Measurements from ENCODE around the gene ST8SIA5.

DNA sequence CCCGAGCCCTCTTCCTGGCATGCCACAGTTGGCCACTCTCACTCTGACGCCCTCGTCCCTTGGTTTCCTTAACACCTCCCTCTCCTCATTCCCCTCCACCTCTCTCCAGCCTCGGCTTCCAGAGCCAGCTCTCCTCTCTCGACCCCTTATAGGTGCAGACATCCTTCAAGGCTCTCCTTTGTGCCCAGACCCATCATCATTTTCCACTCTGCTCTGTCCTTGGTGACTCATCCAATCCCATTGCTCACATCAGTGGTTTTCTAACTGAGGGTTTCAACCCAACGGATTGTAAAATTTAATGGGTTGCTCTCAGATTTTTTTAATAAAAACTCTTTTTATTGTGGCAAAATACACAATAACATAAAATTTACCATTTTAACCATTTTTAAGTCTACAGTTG lies 6.2 kb downstream of the ST8SIA5 start:
- no peak for TF ChIP-seq EP300 (IDR thresholded peaks at IDR 0.05)
- TF ChIP-seq, protein P1, sequence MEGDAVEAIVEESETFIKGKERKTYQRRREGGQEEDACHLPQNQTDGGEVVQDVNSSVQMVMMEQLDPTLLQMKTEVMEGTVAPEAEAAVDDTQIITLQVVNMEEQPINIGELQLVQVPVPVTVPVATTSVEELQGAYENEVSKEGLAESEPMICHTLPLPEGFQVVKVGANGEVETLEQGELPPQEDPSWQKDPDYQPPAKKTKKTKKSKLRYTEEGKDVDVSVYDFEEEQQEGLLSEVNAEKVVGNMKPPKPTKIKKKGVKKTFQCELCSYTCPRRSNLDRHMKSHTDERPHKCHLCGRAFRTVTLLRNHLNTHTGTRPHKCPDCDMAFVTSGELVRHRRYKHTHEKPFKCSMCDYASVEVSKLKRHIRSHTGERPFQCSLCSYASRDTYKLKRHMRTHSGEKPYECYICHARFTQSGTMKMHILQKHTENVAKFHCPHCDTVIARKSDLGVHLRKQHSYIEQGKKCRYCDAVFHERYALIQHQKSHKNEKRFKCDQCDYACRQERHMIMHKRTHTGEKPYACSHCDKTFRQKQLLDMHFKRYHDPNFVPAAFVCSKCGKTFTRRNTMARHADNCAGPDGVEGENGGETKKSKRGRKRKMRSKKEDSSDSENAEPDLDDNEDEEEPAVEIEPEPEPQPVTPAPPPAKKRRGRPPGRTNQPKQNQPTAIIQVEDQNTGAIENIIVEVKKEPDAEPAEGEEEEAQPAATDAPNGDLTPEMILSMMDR (IDR thresholded peaks at IDR 0.05) = no peak
- no peak for TF ChIP-seq POLR2AphosphoS5 (IDR thresholded peaks at IDR 0.05)

All from sigmoid colon (tissue), 4 donors.